Transverse colon (tissue), 3 donors: ENCODE data around the gene LRP1B.

Experiments used
- POLR2A ChIP-seq: fragments of 450-650 bp; IDR thresholded peaks from one replicate; pipeline ENCODE4 v1.6.1; 2016; ENCODE audit warnings: antibody characterized with exemption, mild to moderate bottlenecking, moderate library complexity
- TF ChIP-seq, protein P1 (sequence below), 5 experiments: fragments of 200-600 bp in 3 of 5; fragments of 450-650 bp in 2 of 5; sonication (generic) in 3 of 5; IDR thresholded peaks; 1 replicate in 2 of 5; 2 replicates in 3 of 5; pipeline ENCODE4 v1.5.1; 2016 to 2017; ENCODE audit warnings: antibody characterized with exemption in 5 of 5, inconsistent platforms in 3 of 5, mild to moderate bottlenecking in 2 of 5, moderate library complexity in 1 of 5

DNA sequence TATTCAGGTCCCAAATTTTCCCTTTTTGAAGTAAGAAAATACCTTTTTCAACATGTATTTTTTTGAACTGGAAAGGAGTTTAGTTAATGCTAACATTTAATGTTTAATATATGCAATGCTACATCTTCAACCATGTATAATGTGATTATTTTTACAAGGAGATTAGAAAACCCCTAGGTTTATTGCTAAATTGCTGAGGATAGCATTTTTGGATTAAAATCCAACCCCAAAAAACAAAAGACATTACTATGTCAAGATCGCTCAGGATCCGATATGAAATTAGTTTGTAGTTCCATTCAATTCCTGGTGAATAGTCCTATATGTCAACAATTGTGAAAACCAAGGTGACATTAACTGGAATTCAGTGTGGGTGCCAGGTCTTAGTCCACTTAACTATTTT is 35.2 kb downstream of the LRP1B start:
- TF ChIP-seq, protein P1, sequence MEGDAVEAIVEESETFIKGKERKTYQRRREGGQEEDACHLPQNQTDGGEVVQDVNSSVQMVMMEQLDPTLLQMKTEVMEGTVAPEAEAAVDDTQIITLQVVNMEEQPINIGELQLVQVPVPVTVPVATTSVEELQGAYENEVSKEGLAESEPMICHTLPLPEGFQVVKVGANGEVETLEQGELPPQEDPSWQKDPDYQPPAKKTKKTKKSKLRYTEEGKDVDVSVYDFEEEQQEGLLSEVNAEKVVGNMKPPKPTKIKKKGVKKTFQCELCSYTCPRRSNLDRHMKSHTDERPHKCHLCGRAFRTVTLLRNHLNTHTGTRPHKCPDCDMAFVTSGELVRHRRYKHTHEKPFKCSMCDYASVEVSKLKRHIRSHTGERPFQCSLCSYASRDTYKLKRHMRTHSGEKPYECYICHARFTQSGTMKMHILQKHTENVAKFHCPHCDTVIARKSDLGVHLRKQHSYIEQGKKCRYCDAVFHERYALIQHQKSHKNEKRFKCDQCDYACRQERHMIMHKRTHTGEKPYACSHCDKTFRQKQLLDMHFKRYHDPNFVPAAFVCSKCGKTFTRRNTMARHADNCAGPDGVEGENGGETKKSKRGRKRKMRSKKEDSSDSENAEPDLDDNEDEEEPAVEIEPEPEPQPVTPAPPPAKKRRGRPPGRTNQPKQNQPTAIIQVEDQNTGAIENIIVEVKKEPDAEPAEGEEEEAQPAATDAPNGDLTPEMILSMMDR (IDR thresholded peaks at IDR 0.05), result no peak
- no peak for TF ChIP-seq POLR2A
